Mucosa of gallbladder (tissue), 1 donor: ENCODE data around the gene GJD2. TPM values are rescaled to one million over a fixed set of nuclear protein-coding genes. Genes with fewer than 3 reads are reported as not detected.

Experiments used
- DNase-seq: peaks from one replicate; pipeline ENCODE4 v3.0.0-alpha.2; 2020; ENCODE audit warnings: low spot score
- total RNA-seq: library from RNA; stranded (reverse); gene quantifications from one replicate; pipeline ENCODE4 v1.2.1, GENCODE V29; 2021
- donor health status: DM: no; HTN: no; CAD: no.

The GJD2 gene
- total RNA-seq, 1 donor from 2014 or later, result 0.20 TPM

- no peak for DNase-seq
Measured at GRCh38 chr15:34773013-34773412, 18.2 kb upstream of the GJD2 start.

GRCh38 chr15:34772312-34772711 is 17.5 kb upstream of the GJD2 start:
- no peak for DNase-seq

- DNase-seq, result no peak
Measured at GRCh38 chr15:34769711-34770110, 14.9 kb upstream of the GJD2 start.

GRCh38 chr15:34768530-34768929 is 13.7 kb upstream of the GJD2 start:
- DNase-seq, result no peak

- DNase-seq, result no peak
Measured at GRCh38 chr15:34765741-34766140, 10.9 kb upstream of the GJD2 start.

- DNase-seq, result no peak
Measured at GRCh38 chr15:34760909-34761308, 6.1 kb upstream of the GJD2 start.

- DNase-seq, result no peak
Measured at GRCh38 chr15:34759992-34760391, 5.2 kb upstream of the GJD2 start.

- DNase-seq, result no peak
Measured at GRCh38 chr15:34759347-34759746, 4.5 kb upstream of the GJD2 start.

- no peak for DNase-seq
Measured at GRCh38 chr15:34757262-34757661, 2.5 kb upstream of the GJD2 start.

- no peak for DNase-seq
Measured at GRCh38 chr15:34755419-34755773, 598 bp upstream of the GJD2 start.

GRCh38 chr15:34754171-34754601 is 612 bp downstream of the GJD2 start:
- no peak for DNase-seq

- peak; percentile 27 for DNase-seq
Measured at GRCh38 chr15:34753236-34753894, 1.4 kb downstream of the GJD2 start.

GRCh38 chr15:34749691-34750090 is 5.1 kb downstream of the GJD2 start:
- DNase-seq, result no peak

GRCh38 chr15:34739346-34739745 is 15.5 kb downstream of the GJD2 start:
- no peak for DNase-seq

GRCh38 chr15:34738002-34738401 is 16.8 kb downstream of the GJD2 start:
- no peak for DNase-seq

- DNase-seq, result no peak
Measured at GRCh38 chr15:34737477-34737876, 17.3 kb downstream of the GJD2 start.

GRCh38 chr15:34734303-34734702 is 20.5 kb downstream of the GJD2 start:
- DNase-seq, result no peak

GRCh38 chr15:34733621-34734020 is 21.2 kb downstream of the GJD2 start:
- no peak for DNase-seq

- no peak for DNase-seq
Measured at GRCh38 chr15:34732430-34732829, 22.4 kb downstream of the GJD2 start.

GRCh38 chr15:34730701-34731100 is 24.1 kb downstream of the GJD2 start:
- DNase-seq, result no peak

GRCh38 chr15:34729886-34730285 is 24.9 kb downstream of the GJD2 start:
- DNase-seq, result no peak

- no peak for DNase-seq
Measured at GRCh38 chr15:34729056-34729455, 25.7 kb downstream of the GJD2 start.

GRCh38 chr15:34726406-34727100 is 28.2 kb downstream of the GJD2 start:
- DNase-seq, result no peak

- DNase-seq, result no peak
Measured at GRCh38 chr15:34725556-34725955, 29.2 kb downstream of the GJD2 start.
